Nephron progenitor cell (in vitro differentiated cells): Measurements from ENCODE around the gene DEFB126.
"Not testable (repeated sequence)": the region's sequence is repeated elsewhere in the genome, so short reads cannot be mapped to it uniquely, and the experiment has no call there.

Source experiments
- DNase-seq: peaks from one replicate; pipeline ENCODE4 v3.0.0; 2021
- H3K27ac Mint-ChIP-seq: 2 replicates; pipeline ENCODE4 v1.8.0; 2021; ENCODE audit warnings: mild to moderate bottlenecking, moderate library complexity, mixed read lengths
- H3K27me3 Mint-ChIP-seq: 2 replicates; pipeline ENCODE4 v1.8.0; 2021; ENCODE audit warnings: mild to moderate bottlenecking, low read depth, mixed read lengths; ENCODE audit not compliant: poor library complexity
- H3K36me3 Mint-ChIP-seq: 2 replicates; pipeline ENCODE4 v1.8.0; 2021; ENCODE audit warnings: low read depth, mixed read lengths
- H3K4me1 Mint-ChIP-seq: 2 replicates; pipeline ENCODE4 v1.8.0; 2021; ENCODE audit warnings: mixed read lengths
- H3K4me3 Mint-ChIP-seq: 2 replicates; pipeline ENCODE4 v1.8.0; 2021; ENCODE audit warnings: mild to moderate bottlenecking, moderate library complexity, mixed read lengths
- H3K9me3 Mint-ChIP-seq: 2 replicates; pipeline ENCODE4 v1.8.0; 2021; ENCODE audit warnings: mild to moderate bottlenecking, moderate library complexity, mixed read lengths
- TF ChIP-seq, protein P1 (sequence below): fragments of 200-600 bp; sonication (generic); IDR thresholded peaks from 2 replicates; pipeline ENCODE4 v1.5.0; 2021; ENCODE audit warnings: antibody characterized with exemption

The DEFB126 gene

DNA sequence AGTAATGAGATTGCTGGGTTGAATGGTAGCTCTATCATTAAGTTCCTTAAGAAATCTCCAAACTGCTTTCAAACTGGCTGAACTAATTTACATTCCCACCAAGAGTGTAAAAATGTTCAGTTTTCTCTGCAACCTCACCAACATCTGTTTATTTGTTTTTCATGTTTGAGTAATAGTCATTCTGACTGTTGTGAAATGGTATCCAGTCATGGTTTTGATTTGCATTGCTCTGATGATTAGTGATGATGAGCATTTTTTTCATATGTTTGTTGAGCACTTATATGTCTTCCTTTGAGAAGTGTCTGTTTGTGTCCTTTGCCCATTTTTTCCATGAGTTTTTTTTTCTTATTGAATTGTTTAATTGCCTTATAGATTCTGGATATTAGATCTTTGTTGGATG lies 30.0 kb upstream of the DEFB126 start:
- no peaks in the 10 kb centered on the region for H3K36me3 Mint-ChIP-seq
- H3K9me3 Mint-ChIP-seq = peaks cover 20% of the 10 kb centered on the region
- H3K4me1 Mint-ChIP-seq = no peaks in the 10 kb centered on the region
- H3K27ac Mint-ChIP-seq = no peak overlapping the region
- TF ChIP-seq, protein P1, sequence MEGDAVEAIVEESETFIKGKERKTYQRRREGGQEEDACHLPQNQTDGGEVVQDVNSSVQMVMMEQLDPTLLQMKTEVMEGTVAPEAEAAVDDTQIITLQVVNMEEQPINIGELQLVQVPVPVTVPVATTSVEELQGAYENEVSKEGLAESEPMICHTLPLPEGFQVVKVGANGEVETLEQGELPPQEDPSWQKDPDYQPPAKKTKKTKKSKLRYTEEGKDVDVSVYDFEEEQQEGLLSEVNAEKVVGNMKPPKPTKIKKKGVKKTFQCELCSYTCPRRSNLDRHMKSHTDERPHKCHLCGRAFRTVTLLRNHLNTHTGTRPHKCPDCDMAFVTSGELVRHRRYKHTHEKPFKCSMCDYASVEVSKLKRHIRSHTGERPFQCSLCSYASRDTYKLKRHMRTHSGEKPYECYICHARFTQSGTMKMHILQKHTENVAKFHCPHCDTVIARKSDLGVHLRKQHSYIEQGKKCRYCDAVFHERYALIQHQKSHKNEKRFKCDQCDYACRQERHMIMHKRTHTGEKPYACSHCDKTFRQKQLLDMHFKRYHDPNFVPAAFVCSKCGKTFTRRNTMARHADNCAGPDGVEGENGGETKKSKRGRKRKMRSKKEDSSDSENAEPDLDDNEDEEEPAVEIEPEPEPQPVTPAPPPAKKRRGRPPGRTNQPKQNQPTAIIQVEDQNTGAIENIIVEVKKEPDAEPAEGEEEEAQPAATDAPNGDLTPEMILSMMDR = no peak
- DNase-seq = no peak
- peaks cover 72% of the 10 kb centered on the region for H3K27me3 Mint-ChIP-seq
- H3K4me3 Mint-ChIP-seq = no peak overlapping the region

DNA sequence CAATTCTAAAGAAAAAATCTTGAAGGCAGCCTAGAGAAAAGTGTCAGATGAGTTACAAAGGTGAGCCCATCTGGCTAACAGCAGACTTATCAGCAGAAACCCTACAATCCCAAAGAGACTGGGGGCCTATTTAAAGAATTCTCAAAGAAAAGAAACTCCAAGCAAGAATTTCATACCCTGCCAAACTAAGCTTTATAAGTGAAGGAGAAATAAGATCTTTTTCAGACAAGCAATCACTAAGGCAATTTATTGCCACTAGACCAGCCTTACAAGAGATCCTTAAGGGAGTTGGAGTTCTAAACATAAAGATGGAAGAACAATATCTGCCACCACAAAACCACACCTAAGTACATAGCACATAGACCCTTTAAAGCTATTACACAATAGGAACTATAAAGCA lies 24.9 kb upstream of the DEFB126 start:
- DNase-seq = no peak
- peaks cover 29% of the 10 kb centered on the region for H3K9me3 Mint-ChIP-seq
- no peak overlapping the region for H3K4me3 Mint-ChIP-seq
- no peaks in the 10 kb centered on the region for H3K4me1 Mint-ChIP-seq
- H3K27me3 Mint-ChIP-seq = peaks cover 55% of the 10 kb centered on the region
- no peaks in the 10 kb centered on the region for H3K36me3 Mint-ChIP-seq
- TF ChIP-seq, protein P1 = no peak
- H3K27ac Mint-ChIP-seq = no peak overlapping the region

DNA sequence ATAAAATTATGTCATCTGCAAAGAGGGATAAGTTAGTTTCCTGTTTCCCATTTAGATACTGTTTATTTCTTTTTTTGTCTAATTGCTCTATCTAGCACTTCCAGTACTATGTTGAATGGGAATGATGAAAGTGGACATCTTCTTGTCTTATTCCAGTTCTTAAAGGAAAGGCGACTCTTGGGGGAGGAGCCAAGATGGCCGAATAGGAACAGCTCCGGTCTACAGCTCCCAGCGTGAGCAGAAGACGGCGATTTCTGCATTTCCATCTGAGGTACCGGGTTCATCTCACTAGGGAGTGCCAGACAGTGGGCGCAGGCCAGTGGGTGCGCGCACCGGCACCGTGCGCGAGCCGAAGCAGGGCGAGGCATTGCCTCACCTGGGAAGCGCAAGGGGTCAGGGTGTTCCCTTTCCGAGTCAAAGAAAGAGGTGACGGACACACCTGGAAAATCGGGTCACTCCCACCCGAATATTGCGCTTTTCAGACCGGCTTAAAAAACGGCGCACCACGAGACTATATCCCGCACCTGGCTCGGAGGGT lies 12.5 kb upstream of the DEFB126 start:
- not testable (repeated sequence) for DNase-seq, H3K27ac Mint-ChIP-seq, H3K9me3 Mint-ChIP-seq, H3K36me3 Mint-ChIP-seq, H3K4me1 Mint-ChIP-seq, H3K4me3 Mint-ChIP-seq
- peaks cover 27% of the 10 kb centered on the region for H3K27me3 Mint-ChIP-seq

- peaks cover 32% of the 10 kb centered on the region for H3K27me3 Mint-ChIP-seq
- H3K36me3 Mint-ChIP-seq = no peaks in the 10 kb centered on the region
- no peaks in the 10 kb centered on the region for H3K4me1 Mint-ChIP-seq
- peaks cover 23% of the 10 kb centered on the region for H3K9me3 Mint-ChIP-seq
- TF ChIP-seq, protein P1 = no peak
- H3K27ac Mint-ChIP-seq = no peak overlapping the region
- DNase-seq = no peak
- H3K4me3 Mint-ChIP-seq = no peak overlapping the region
These were observed 4.5 kb upstream of the DEFB126 start for GRCh38 chr20:137668-138490.

DNA sequence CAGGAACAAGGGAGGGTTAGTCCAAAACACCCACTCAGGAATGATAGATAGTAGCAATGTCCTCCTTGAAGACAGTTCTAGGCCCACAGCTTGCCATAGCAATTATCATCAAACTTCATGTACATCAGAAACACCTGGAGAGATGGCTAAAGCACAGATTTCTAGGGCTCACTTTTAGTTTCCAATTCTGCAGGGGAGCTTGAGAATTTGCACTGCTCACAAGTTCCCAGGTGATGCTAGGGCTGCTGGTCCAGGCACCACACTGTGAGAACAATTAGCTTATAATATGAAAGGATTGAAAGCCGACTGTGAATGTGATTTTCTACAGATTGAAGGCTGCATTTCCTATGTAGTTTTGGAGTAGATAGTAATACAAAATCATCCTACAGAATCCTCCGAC lies 3.5 kb downstream of the DEFB126 start:
- H3K4me3 Mint-ChIP-seq = no peak overlapping the region

DNA sequence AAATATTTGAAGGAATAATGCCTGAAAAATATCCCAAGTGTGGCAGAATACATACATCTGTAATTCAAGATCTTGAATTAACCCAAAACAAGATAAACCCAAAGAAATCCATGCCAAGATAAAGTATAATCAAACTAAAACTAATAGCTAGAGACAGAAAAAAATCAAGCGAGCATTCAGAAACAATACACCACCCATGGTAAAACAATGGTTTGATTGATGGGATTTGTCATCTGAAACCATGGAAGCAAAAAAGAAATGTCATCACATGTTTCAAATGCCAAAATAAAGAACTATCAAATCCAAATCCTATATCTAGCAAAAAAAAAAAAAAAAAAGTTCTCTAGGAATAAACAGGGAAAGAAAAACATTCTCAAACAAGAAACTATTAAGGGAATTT lies 9.7 kb downstream of the DEFB126 start:
- DNase-seq = no peak
- Mint-ChIP-seq H3K36me3 (no peaks in the 10 kb centered on the region), H3K27me3 (peaks cover 66% of the 10 kb centered on the region), H3K27ac (no peak overlapping the region), H3K9me3 (no peaks in the 10 kb centered on the region), H3K4me3 (no peak overlapping the region), H3K4me1 (no peaks in the 10 kb centered on the region)
- TF ChIP-seq, protein P1 = no peak

More for the DNA sequence above, 3.5 kb downstream of the DEFB126 start:
- TF ChIP-seq, protein P1 = no peak
- DNase-seq = no peak
- no peaks in the 10 kb centered on the region for H3K4me1 Mint-ChIP-seq
- no peak overlapping the region for H3K27ac Mint-ChIP-seq
- H3K9me3 Mint-ChIP-seq = no peaks in the 10 kb centered on the region
- H3K27me3 Mint-ChIP-seq = peaks cover 89% of the 10 kb centered on the region
- H3K36me3 Mint-ChIP-seq = no peaks in the 10 kb centered on the region
